BLaER1 (cell line): Measurements from ENCODE around the gene CEP95.
"Not testable (repeated sequence)": the region's sequence is repeated elsewhere in the genome, so short reads cannot be mapped to it uniquely, and the experiment has no call there.

Experiments used
- H3K27ac ChIP-seq: shearing (Covaris generic); formaldehyde crosslinking; 2 replicates; pipeline ENCODE4 v1.8.1; 2022
- H3K27me3 ChIP-seq: shearing (Covaris generic); formaldehyde crosslinking; 2 replicates; pipeline ENCODE4 v1.8.1; 2022
- H3K36me3 ChIP-seq: shearing (Covaris generic); formaldehyde crosslinking; 2 replicates; pipeline ENCODE4 v1.8.1; 2022
- H3K4me1 ChIP-seq: shearing (Covaris generic); formaldehyde crosslinking; 2 replicates; pipeline ENCODE4 v1.8.1; 2022
- H3K4me2 ChIP-seq: shearing (Covaris generic); formaldehyde crosslinking; 2 replicates; pipeline ENCODE4 v1.8.1; 2022
- H3K4me3 ChIP-seq: shearing (Covaris generic); formaldehyde crosslinking; 2 replicates; pipeline ENCODE4 v1.8.1; 2022
- H3K9ac ChIP-seq: shearing (Covaris generic); formaldehyde crosslinking; 2 replicates; pipeline ENCODE4 v1.8.1; 2022
- H3K9me3 ChIP-seq: shearing (Covaris generic); formaldehyde crosslinking; 2 replicates; pipeline ENCODE4 v1.8.1; 2022
- H4K20me1 ChIP-seq: shearing (Covaris generic); formaldehyde crosslinking; 2 replicates; pipeline ENCODE4 v1.8.1; 2022
- Cebpa-rat ChIP-seq: shearing (Covaris generic); IDR thresholded peaks from 2 replicates; pipeline ENCODE4 v1.8.1; 2022

The CEP95 gene

GRCh38 chr17:64564098-64564497 lies 57.3 kb downstream of the CEP95 start:
- Histone ChIP-seq H3K4me2 (no peak overlapping the region), H3K9ac (no peak overlapping the region), H3K4me3 (no peak overlapping the region), H4K20me1 (no peaks in the 10 kb centered on the region), H3K27ac (no peak overlapping the region), H3K27me3 (no peaks in the 10 kb centered on the region), H3K36me3 (peaks cover 74% of the 10 kb centered on the region), H3K9me3 (no peaks in the 10 kb centered on the region), H3K4me1 (no peaks in the 10 kb centered on the region)
- no peak for TF ChIP-seq Cebpa-rat

DNA sequence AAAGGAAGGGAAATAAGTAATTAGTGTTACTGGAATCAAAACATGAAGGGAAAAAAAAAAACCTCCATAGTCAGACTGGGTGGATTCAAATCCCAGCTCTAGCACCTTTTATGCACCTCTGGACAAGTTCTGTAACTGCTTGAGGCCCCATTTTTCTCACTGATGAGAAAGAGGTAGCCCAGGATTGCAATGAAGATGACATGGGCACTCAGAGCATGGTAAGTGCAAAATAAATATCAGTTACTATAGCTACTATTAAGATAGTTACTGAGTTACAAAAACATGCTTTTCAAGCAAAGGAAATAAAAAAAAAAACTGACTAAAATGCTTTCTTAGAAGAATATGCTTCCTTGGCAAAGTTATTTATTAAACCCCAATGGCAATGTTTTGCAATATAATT lies 58.8 kb downstream of the CEP95 start:
- no peak overlapping the region for H3K27ac ChIP-seq

DNA sequence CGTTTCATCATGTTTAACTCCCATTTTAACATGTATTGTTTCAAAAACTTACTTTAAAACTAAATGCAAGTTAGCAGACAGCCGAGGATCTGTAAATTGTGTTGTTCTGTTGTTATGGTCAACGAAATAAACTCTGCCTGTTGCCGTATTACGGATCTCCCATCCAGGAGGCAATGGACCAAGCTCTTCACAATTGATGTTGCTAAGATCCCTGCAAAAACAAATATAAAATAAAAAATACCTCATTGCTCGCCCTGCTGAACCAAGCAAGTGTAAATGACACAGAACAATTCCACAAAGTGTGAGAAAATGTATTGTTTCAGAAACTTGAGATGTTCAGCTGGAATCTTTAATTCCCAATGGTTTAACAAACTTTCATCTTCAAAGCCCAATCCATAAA lies 65.0 kb downstream of the CEP95 start:
- H3K27ac ChIP-seq, result no peak overlapping the region

More for the DNA sequence above, 58.8 kb downstream of the CEP95 start:
- TF ChIP-seq Cebpa-rat, result no peak
- Histone ChIP-seq H4K20me1 (no peaks in the 10 kb centered on the region), H3K36me3 (peaks cover 64% of the 10 kb centered on the region), H3K27me3 (no peaks in the 10 kb centered on the region), H3K9me3 (no peaks in the 10 kb centered on the region), H3K4me1 (no peaks in the 10 kb centered on the region), H3K4me2 (no peak overlapping the region), H3K4me3 (no peak overlapping the region), H3K9ac (no peak overlapping the region)

DNA sequence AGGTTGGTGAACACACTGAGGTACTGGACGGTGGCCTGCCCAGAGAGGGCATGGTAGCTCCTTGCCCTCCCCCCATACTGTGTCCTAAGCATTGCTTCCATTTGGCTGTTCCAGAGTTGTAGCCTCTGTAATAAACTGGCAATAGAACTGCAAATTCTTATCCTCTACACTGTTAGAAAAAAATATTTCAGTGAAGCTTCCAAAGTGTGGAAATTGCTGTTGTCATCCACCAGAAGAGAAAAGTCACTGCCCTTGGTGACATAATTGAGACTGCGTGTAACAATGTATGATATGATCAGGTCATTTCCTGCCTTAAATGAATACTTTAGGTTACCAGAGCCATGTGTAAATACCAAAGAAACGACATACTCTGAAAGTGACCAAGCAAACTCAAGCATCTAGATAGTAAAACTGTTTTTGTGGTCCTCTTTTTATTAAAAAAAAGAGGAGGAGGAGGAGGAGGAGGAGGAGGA lies 65.9 kb downstream of the CEP95 start:
- Histone ChIP-seq H4K20me1 (no peaks in the 10 kb centered on the region), H3K4me2 (no peak overlapping the region), H3K27me3 (no peaks in the 10 kb centered on the region), H3K36me3 (peaks cover 53% of the 10 kb centered on the region), H3K27ac (no peak overlapping the region), H3K9ac (no peak overlapping the region), H3K4me3 (no peak overlapping the region), H3K9me3 (peaks cover 3% of the 10 kb centered on the region; the same call in 1 of the 2 replicates), H3K4me1 (no peaks in the 10 kb centered on the region)
- no peak for TF ChIP-seq Cebpa-rat

More for the DNA sequence above, 65.0 kb downstream of the CEP95 start:
- no peaks in the 10 kb centered on the region for H3K9me3 ChIP-seq
- no peak overlapping the region for H3K4me3 ChIP-seq
- no peaks in the 10 kb centered on the region for H3K4me1 ChIP-seq
- no peaks in the 10 kb centered on the region for H4K20me1 ChIP-seq
- H3K27me3 ChIP-seq, result no peaks in the 10 kb centered on the region
- no peak overlapping the region for H3K9ac ChIP-seq
- no peak for TF ChIP-seq Cebpa-rat
- peaks cover 52% of the 10 kb centered on the region for H3K36me3 ChIP-seq
- no peak overlapping the region for H3K4me2 ChIP-seq

GRCh38 chr17:64573214-64573613 lies 66.4 kb downstream of the CEP95 start:
- Histone ChIP-seq H3K4me2 (no peak overlapping the region), H3K27me3 (no peaks in the 10 kb centered on the region), H3K4me3 (no peak overlapping the region), H3K27ac (no peak overlapping the region), H4K20me1 (no peaks in the 10 kb centered on the region), H3K36me3 (peaks cover 53% of the 10 kb centered on the region), H3K9ac (no peak overlapping the region), H3K9me3 (peaks cover 8% of the 10 kb centered on the region), H3K4me1 (no peaks in the 10 kb centered on the region)
- TF ChIP-seq Cebpa-rat, result no peak

GRCh38 chr17:64574646-64575045 lies 67.9 kb downstream of the CEP95 start:
- no peaks in the 10 kb centered on the region for H3K27me3 ChIP-seq
- no peaks in the 10 kb centered on the region for H4K20me1 ChIP-seq
- H3K4me3 ChIP-seq, result no peak overlapping the region
- no peak for TF ChIP-seq Cebpa-rat
- peaks cover 54% of the 10 kb centered on the region for H3K36me3 ChIP-seq
- no peak overlapping the region for H3K9ac ChIP-seq
- peaks cover 8% of the 10 kb centered on the region for H3K9me3 ChIP-seq
- no peak overlapping the region for H3K4me2 ChIP-seq
- H3K27ac ChIP-seq, result no peak overlapping the region
- H3K4me1 ChIP-seq, result no peaks in the 10 kb centered on the region

- Histone ChIP-seq H4K20me1 (no peaks in the 10 kb centered on the region), H3K36me3 (peaks cover 56% of the 10 kb centered on the region), H3K4me2 (no peak overlapping the region), H3K4me3 (no peak overlapping the region), H3K27ac (no peak overlapping the region), H3K4me1 (no peaks in the 10 kb centered on the region), H3K27me3 (no peaks in the 10 kb centered on the region), H3K9me3 (peaks cover 8% of the 10 kb centered on the region), H3K9ac (no peak overlapping the region)
- no peak for TF ChIP-seq Cebpa-rat
These were observed 68.7 kb downstream of the CEP95 start for GRCh38 chr17:64575431-64575830.

DNA sequence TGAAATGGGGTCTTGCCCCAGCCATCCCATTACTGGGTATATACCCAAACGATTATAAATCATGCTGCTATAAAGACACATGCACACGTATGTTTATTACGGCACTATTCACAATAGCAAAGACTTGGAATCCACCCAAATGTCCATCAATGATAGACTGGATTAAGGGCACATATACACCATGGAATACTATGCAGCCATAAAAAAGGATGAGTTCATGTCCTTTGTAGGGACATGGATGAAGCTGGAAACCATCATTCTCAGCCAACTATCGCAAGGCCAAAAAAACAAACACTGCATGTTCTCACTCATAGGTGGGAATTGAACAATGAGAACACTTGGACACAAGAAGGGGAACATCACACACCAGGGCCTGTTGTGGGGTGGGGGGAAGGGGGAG lies 70.2 kb downstream of the CEP95 start:
- not testable (repeated sequence) for H4K20me1 ChIP-seq, H3K9ac ChIP-seq, H3K4me2 ChIP-seq, H3K4me3 ChIP-seq, H3K9me3 ChIP-seq, H3K27me3 ChIP-seq, H3K27ac ChIP-seq, H3K4me1 ChIP-seq
- peaks cover 56% of the 10 kb centered on the region for H3K36me3 ChIP-seq

DNA sequence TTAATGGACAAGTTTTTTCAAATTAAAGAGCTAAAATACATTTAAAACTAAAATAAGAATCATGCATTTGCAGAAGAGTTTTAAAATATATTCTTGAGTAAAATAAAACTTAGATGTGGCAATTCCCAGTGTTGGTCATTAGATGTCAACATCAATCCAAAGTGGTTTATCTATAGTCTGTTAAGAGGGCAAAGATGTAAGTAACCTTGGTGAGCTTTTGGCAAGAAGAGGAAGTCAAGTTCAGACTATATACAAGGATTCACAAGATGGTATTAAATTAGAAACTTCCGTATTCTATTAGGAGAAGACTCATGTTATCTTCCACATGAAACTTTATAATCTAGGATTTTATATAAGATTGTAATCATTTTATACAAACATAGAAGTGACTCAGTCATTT lies 73.1 kb downstream of the CEP95 start:
- no peak overlapping the region for H3K4me2 ChIP-seq
- TF ChIP-seq Cebpa-rat, result no peak
- no peak overlapping the region for H3K4me3 ChIP-seq
- peaks cover 8% of the 10 kb centered on the region for H3K9me3 ChIP-seq
- H3K4me1 ChIP-seq, result no peaks in the 10 kb centered on the region
- no peaks in the 10 kb centered on the region for H4K20me1 ChIP-seq
- no peak overlapping the region for H3K9ac ChIP-seq
- H3K27me3 ChIP-seq, result no peaks in the 10 kb centered on the region
- no peak overlapping the region for H3K27ac ChIP-seq
- peaks cover 82% of the 10 kb centered on the region for H3K36me3 ChIP-seq

- TF ChIP-seq Cebpa-rat, result no peak
- H3K9me3 ChIP-seq, result peaks cover 8% of the 10 kb centered on the region
- peaks cover 80% of the 10 kb centered on the region for H3K36me3 ChIP-seq
- no peak overlapping the region for H3K27ac ChIP-seq
- H3K9ac ChIP-seq, result no peak overlapping the region
- no peak overlapping the region for H3K4me3 ChIP-seq
- no peaks in the 10 kb centered on the region for H3K27me3 ChIP-seq
- H4K20me1 ChIP-seq, result no peaks in the 10 kb centered on the region
- no peak overlapping the region for H3K4me2 ChIP-seq
- H3K4me1 ChIP-seq, result no peaks in the 10 kb centered on the region
These were observed 73.9 kb downstream of the CEP95 start for GRCh38 chr17:64580384-64581315.
